G401.6 (cell line): ENCODE results near the gene CREB5.

Experiments
- FAIRE-seq: peaks from 2 replicates; lab custom pipeline; 2012; peaks lifted over from hg19 to GRCh38; lab: Jason Lieb, UNC

The CREB5 gene

GRCh38 chr7:28435152-28435551 lies 22.8 kb downstream of the CREB5 start:
- no peak for FAIRE-seq

DNA sequence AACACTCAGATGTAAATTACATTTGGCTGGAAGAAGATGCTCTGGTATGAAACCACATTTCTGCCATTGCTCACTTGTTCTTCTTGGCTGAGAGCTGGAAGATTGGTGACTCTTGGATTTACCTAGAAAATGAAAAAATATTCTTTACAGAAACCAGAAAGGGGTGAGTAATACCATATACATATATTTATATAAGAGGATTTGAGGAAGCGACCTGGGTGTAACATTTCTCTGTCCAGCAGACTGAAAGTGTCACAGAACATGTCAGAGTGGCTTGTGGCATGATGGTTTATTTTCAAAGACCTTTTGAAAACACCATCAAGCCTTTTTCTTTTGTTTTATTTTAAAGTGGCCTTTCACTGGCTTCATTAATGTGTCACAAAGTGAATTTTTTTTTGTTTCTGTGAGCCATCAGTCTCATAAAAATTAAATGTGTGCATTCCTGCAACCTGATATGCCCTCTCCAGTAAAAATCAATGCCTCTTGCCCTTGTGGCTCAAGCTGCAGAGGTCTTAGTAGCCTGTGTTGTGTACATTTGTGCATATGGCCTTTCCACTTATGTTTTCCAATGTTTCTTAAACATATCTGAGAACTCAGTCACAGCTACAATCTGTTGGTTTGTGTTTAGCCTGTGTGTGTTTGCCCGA lies 23.5 kb downstream of the CREB5 start:
- no peak for FAIRE-seq

- no peak for FAIRE-seq
These were observed 27.8 kb downstream of the CREB5 start for GRCh38 chr7:28440055-28440601.

DNA sequence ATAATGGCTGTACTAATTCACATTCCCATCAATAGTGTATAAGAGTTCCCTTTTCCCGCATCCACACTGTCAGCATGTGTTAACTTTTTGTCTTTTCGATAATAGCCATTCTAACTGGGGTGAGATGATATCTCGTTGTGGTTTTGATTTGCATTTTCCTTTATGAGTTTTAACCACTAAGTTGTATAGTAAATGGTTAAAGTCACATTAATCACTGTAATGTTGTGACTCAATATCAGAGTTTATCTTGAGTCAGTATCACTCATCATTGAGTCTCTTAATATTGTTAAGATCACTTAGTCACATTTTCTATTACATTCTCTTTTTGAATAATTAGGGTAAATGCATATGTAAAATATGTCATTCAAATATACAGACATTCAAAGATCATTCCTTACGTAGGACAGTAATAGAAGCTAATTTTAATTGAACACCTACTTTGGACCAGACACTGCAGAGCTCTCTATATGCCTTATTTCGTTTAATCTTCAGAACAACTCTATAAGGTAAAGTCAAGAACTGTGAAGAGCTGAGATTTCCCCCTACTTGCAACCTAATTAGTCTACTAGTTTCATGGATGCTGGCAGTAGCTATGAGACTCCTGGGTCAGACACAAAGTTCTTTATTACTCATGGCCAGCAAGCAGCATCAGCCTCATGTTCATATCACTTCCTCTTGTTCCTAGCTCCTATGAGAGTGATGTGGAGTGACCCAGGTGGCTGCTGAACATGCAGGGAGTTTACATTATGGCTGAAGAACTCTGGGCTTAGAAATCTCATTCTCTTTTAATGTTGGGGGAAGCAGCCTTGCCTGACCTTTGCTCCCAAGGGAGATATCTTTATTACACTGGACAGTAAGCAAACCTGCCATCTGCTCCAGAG lies 30.5 kb downstream of the CREB5 start:
- no peak for FAIRE-seq

DNA sequence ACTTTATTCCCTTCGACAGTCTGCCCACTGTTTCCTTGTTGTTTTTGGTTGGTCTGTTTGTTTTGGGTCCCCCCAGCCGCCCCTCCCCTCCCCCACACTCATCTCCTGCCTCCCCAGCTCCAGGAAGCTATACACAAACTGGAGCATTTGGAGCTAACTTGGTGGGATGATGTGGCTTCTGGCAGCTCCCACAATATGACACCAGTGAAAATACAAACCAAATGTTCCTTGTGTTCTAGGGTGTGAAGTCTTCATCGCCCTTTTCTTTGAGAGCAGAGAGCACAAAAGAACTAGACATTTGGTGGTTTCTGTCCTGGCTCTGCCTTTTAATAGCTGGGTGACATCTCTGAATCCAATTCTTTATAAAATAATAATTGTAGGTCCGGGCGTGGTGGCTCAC lies 33.8 kb downstream of the CREB5 start:
- no peak for FAIRE-seq

GRCh38 chr7:28447071-28447470 lies 34.8 kb downstream of the CREB5 start:
- no peak for FAIRE-seq

GRCh38 chr7:28448708-28449107 lies 36.4 kb downstream of the CREB5 start:
- no peak for FAIRE-seq

- FAIRE-seq = no peak
These were observed 40.4 kb downstream of the CREB5 start for GRCh38 chr7:28452681-28453080.

DNA sequence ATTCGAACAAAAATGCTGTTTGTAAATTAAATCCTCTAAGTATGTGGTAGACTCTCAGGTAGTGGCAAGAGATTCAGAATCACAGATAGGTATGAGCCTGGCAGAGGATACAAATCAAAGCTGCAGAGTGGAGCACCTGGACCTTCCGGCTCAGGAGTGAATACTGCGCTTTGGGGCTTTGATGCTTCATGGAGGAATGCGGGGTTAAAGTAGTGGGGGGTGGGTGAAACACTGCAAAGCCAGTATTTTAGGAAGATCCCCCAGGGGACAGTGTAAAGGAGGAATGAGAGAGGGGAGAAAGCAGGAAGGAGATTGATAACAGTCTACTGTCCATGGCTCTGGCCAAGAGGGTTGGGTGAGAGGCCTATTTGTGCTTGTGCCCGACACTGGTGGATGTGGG lies 43.2 kb downstream of the CREB5 start:
- no peak for FAIRE-seq

- FAIRE-seq = no peak
These were observed 43.7 kb downstream of the CREB5 start for GRCh38 chr7:28456044-28456443.

DNA sequence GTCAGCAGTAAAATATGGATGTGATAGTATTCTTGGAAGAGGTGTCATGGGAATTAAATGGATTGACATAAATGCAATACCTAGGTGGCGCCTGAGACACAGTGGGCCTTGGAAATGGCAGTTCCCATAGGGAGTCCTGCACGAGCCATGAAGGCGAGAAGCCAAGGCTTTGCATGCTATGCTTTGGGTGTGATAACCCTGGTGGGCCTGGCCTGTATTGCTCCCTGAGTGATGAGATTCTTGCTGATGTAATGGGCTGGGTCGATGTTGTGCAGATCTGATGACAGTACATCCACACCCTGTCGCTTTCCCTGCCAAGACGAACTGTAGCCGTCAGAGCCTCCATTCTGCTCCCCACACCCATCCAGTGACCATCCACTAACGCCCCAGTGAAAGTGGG lies 46.4 kb downstream of the CREB5 start:
- FAIRE-seq = no peak

DNA sequence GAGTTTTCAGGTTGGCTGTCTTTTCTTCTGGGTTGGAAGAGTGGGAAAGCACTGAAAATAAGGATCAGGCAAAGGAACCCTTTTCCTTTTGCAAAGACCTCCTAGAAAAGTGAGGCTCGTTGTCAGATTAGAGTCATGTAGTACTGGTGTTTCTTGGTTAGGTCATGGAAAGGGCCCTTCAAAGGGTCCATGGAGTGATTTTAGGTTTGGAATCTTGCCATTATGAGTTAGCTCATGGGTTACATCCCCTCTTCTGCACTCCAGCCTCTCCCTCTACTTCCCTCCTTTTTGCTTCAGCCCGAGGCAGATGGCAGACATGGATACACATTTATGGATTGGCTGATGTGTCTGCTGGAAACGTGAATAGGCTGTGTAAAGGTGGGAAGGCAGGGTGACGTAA lies 47.0 kb downstream of the CREB5 start:
- FAIRE-seq = no peak

DNA sequence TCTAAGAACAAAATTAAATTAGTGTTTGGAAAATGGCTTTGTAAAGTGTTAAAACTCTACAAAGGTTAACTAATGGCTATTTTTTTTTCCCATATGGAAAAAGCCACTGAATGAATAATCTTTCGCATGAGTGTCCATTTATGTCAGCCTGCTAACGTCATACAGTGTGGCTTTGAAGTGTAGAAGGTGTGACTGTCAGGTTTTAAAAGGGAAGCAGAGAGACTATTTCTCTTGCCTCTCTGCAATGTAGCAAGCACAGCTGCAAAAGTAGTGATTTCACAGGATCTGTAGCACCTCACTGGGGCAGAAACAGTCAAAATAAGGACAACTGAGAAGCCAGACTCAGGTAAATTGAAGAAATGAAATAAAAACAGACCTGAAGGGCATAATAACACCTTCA lies 53.4 kb downstream of the CREB5 start:
- no peak for FAIRE-seq

- FAIRE-seq = no peak
These were observed 54.0 kb downstream of the CREB5 start for GRCh38 chr7:28466341-28466740.

DNA sequence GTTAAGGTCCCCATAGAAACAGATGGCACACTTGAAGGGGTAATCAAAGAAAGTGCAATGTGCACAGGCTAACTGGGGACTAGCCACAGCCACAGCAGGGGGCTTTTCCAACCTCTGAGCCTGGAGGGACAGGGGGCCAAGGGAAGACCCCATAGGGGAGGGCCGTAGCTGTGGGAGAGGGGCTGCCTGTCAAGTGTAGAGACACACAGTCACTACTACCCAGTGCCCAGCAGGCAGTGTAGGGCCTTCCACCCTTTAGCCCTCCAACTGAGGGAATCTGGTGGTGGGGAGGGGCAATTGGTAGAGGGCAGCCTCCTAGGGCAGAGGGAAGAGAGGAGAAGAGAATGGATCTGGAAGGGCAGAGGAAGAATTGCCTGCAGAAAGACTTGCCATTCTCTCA lies 54.6 kb downstream of the CREB5 start:
- no peak for FAIRE-seq

- no peak for FAIRE-seq
These were observed 57.2 kb downstream of the CREB5 start for GRCh38 chr7:28469562-28469961.

GRCh38 chr7:28470344-28470743 lies 58.0 kb downstream of the CREB5 start:
- FAIRE-seq = no peak

DNA sequence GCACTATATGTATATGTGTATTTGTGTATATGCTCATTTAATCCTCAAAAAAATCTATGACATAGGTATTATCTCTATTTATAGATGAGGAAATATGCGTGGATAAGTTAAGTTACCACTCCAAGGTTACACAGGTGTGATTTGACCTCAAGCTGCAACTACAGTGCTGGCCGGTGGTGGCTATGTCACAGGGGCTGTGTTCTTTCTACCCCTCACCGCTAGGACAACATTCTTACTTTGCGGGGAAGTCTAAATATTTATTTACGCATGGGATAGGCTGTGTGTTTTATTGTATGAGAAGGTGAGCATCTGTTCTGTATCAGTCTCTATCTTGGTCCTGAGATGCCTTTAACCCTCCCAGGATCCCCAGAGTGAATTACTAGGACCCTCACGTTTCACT lies 60.0 kb downstream of the CREB5 start:
- FAIRE-seq = no peak

DNA sequence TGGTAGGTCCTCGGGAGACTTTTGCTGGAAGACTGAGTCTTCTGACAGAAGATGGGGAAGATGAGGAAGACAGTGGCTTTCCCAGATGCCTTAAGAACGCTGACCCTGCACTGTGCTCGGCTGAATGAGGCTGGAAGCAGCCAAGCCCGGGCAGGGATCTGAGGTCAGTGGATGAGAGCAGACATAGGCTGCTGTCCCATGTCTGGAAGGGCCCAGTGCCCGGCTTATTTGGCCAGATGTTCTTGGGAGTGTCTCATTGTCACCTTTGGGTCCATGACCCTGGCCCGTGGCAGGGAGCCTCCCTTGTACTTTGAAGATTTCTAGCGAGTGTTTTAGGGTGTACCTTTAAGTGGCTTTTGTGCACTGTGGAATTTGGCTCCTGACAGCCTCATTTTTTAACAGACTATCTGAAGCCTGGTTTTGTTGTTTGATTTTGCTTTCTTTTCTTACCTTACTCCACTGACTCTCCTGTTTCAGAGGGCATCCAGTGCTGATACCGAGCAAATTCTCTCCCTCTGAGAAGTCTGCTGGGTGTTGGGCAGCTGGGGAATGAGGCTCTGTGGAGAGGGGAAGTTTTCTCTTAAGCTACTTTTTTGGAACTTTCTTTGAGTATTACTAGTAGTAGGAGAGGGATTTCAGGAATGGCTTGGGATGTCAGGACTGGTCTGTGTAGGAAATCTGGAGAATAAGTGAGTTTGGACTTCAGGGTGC lies 61.4 kb downstream of the CREB5 start:
- no peak for FAIRE-seq

DNA sequence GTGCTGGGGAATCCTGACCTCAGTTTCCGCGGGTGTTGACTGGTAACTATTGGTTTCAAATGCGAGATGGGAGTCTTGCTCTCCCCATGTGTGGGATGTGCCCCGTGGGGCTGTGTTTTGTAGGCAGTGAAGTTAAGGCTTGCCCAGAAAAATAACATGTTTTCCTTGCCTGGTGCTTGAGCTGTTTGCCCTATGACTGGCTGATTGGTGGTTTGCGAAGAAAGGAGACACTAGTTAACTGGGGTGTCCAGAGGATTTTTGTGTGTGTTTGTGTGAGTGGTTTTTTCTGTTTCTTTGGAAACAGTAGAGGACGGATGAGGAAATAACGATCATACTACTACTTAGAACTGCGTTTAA lies 61.9 kb downstream of the CREB5 start:
- no peak for FAIRE-seq

DNA sequence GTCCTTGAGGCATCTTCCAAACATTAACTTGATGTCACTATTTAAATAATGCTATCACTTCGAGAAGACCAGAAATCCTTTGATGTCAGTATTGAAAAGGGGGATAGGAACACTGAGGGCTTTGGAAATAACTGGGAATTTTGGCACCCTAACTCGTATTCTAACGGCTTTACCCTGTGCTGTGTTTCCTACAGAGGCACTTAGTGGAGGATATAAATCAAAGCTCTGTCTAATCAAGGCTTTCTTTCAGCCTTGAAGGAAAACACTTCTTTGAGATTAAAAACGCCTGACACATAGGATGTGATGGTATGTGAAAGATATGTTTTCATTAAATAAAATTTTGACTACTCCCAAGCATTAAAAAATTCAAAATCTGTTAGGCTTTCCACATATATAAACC lies 62.3 kb downstream of the CREB5 start:
- FAIRE-seq = no peak

GRCh38 chr7:28477041-28477442 lies 64.7 kb downstream of the CREB5 start:
- no peak for FAIRE-seq

- no peak for FAIRE-seq
These were observed 66.3 kb downstream of the CREB5 start for GRCh38 chr7:28478656-28479055.
